ENCODE results near the gene TBC1D20.
A peak's percentile ranks its signal among the peaks of the same experiment; 100 is the strongest.
"Not testable (repeated sequence)": the region's sequence is repeated elsewhere in the genome, so short reads cannot be mapped to it uniquely, and the experiment has no call there.

The TBC1D20 gene

GRCh38 chr20:462199-462991 lies at the start of gene TBC1D20:
Gene TBC1D20, minus strand, starts transcription at chr20:462533. Its CDS starts 128 bp downstream, at chr20:462405.
- DNase-seq (ENCODE audit: low spot score), result peak; percentile 88

GRCh38 chr20:510328-511057 lies 48.2 kb upstream of the TBC1D20 start:
- not testable (repeated sequence) for DNase-seq (ENCODE audit: low spot score)

- DNase-seq (ENCODE audit: low spot score), result not testable (repeated sequence)
These were observed 46.0 kb upstream of the TBC1D20 start for GRCh38 chr20:508364-508787.

GRCh38 chr20:507761-508332 lies 45.5 kb upstream of the TBC1D20 start:
- DNase-seq (ENCODE audit: low spot score), result no peak

- DNase-seq (ENCODE audit: low spot score), result no peak
These were observed 44.8 kb upstream of the TBC1D20 start for GRCh38 chr20:507006-507758.

GRCh38 chr20:504632-505075 lies 42.3 kb upstream of the TBC1D20 start:
- DNase-seq (ENCODE audit: low spot score), result no peak

GRCh38 chr20:503048-503737 lies 40.9 kb upstream of the TBC1D20 start:
- DNase-seq (ENCODE audit: low spot score), result no peak

- DNase-seq (ENCODE audit: low spot score), result no peak
These were observed 35.6 kb upstream of the TBC1D20 start for GRCh38 chr20:497979-498378.

- no peak for DNase-seq (ENCODE audit: low spot score)
These were observed 33.9 kb upstream of the TBC1D20 start for GRCh38 chr20:496126-496696.

GRCh38 chr20:492159-492558 lies 29.8 kb upstream of the TBC1D20 start:
- DNase-seq (ENCODE audit: low spot score), result no peak

- no peak for DNase-seq (ENCODE audit: low spot score)
These were observed 25.3 kb upstream of the TBC1D20 start for GRCh38 chr20:487655-488054.

- no peak for DNase-seq (ENCODE audit: low spot score)
These were observed 21.7 kb upstream of the TBC1D20 start for GRCh38 chr20:483815-484644.

- DNase-seq (ENCODE audit: low spot score), result no peak
These were observed 18.8 kb upstream of the TBC1D20 start for GRCh38 chr20:481167-481566.

GRCh38 chr20:480044-480443 lies 17.7 kb upstream of the TBC1D20 start:
- DNase-seq (ENCODE audit: low spot score), result no peak

- no peak for DNase-seq (ENCODE audit: low spot score)
These were observed 17.2 kb upstream of the TBC1D20 start for GRCh38 chr20:479487-479886.

- no peak for DNase-seq (ENCODE audit: low spot score)
These were observed 16.7 kb upstream of the TBC1D20 start for GRCh38 chr20:478949-479429.

GRCh38 chr20:478010-478948 lies 15.9 kb upstream of the TBC1D20 start:
- DNase-seq (ENCODE audit: low spot score), result no peak

GRCh38 chr20:476561-477249 lies 14.4 kb upstream of the TBC1D20 start:
- not testable (repeated sequence) for DNase-seq (ENCODE audit: low spot score)
